ENCODE results near the gene HES7. TPM values are rescaled to one million over a fixed set of nuclear protein-coding genes. Genes with fewer than 3 reads are reported as not detected.

The HES7 gene
- polyA plus RNA-seq, 1 of the 3 experiments (the other 2 are of a cell fraction) = 1.2 TPM

- ChIA-PET CTCF (no interaction called here), POLR2A (interaction anchor here (2.3 kb wide), 1 partner anchor 27 kb away, joined by 6 read pairs; no protein-coding TSS in a partner anchor)
- H3K9ac ChIP-seq = no peak overlapping the region
- H3K36me3 ChIP-seq (replicated peaks in 1 of 2; ENCODE audit: control insufficient read depth in 1 of 2, insufficient read depth in 2 of 2, low read length in 1 of 2) = peaks cover 18 to 66% of the 10 kb centered on the region in 2 experiments
- H3K27me3 ChIP-seq (ENCODE audit: insufficient read depth) = no peaks in the 10 kb centered on the region
- H3K9me2 ChIP-seq = no peaks in the 10 kb centered on the region
- H4K20me1 ChIP-seq (ENCODE audit: insufficient read depth) = peaks cover 9% of the 10 kb centered on the region; the same call in 1 of the 2 replicates
- H3K4me3 ChIP-seq (ENCODE audit: low read depth in 2 of 2, low read length in 1 of 2) = no peak overlapping the region
- H3K27ac ChIP-seq (ENCODE audit: low read depth in 2 of 2, low read length in 1 of 2) = no peak overlapping the region
- H3K9me3 ChIP-seq = no peaks in the 10 kb centered on the region
- DNase-seq = no peak
- 92% methylated on average over 13 of the region's 14 CpGs for WGBS (ENCODE audit: low lambda C conversion rate)
- peaks cover under 1% of the 10 kb centered on the region for H3F3A ChIP-seq (replicated peaks; ENCODE audit: insufficient read depth)
- peaks cover 11% of the 10 kb centered on the region; the same call in 1 of the 2 replicates for H3K79me2 ChIP-seq (ENCODE audit: insufficient read depth)
- H3K4me2 ChIP-seq = no peak overlapping the region
- TF ChIP-seq RAD21 (IDR thresholded peaks at IDR 0.05; ENCODE audit: low read length) (no peak), USF2 (IDR thresholded peaks at IDR 0.05; ENCODE audit: borderline replicate concordance, low read depth, low read length) (no peak), POLR2AphosphoS5 (IDR thresholded peaks at IDR 0.05; ENCODE audit: low read depth, low read length) (no peak), RCOR1 (IDR thresholded peaks at IDR 0.05; ENCODE audit: low read length) (no peak), REST (IDR thresholded peaks at IDR 0.05; ENCODE audit: low read depth, low read length) (no peak), GABPA (IDR thresholded peaks at IDR 0.05; ENCODE audit: low read depth) (no peak), FOXM1 (IDR thresholded peaks at IDR 0.05; ENCODE audit: low read depth) (no peak), ZBTB33 (IDR thresholded peaks at IDR 0.05; ENCODE audit: borderline replicate concordance, low read depth) (no peak), EZH2phosphoT487 (IDR thresholded peaks at IDR 0.05; ENCODE audit: borderline replicate concordance, low read depth) (no peak), RXRA (IDR thresholded peaks at IDR 0.05; ENCODE audit: borderline replicate concordance, low read depth) (no peak), TAF1 (IDR thresholded peaks at IDR 0.05; ENCODE audit: borderline replicate concordance, low read depth, low read length) (no peak), CHD2 (IDR thresholded peaks at IDR 0.05; ENCODE audit: low read length, partially characterized antibody) (no peak), TEAD4 (IDR thresholded peaks at IDR 0.05; ENCODE audit: borderline replicate concordance, insufficient read depth) (no peak), MXI1 (IDR thresholded peaks at IDR 0.05; ENCODE audit: low read depth, low read length) (no peak), GATA2 (CRISPR knock-in tag; IDR thresholded peaks at IDR 0.05) (no peak), USF1 (IDR thresholded peaks at IDR 0.05; ENCODE audit: borderline replicate concordance, low read depth) (no peak)
- H3K4me1 ChIP-seq (ENCODE audit: control insufficient read depth in 1 of 2, insufficient read depth in 2 of 2, low read depth in 1 of 2, low read length in 1 of 2) = peaks cover 7% of the 10 kb centered on the region in 2 experiments; a peak in 2 of 4 replicates
- no peak overlapping the region for H2AFZ ChIP-seq (ENCODE audit: low read depth)
Measured at GRCh38 chr17:8146381-8147140, 22.7 kb upstream of the HES7 start.

Measured in SK-N-SH (cell line).